ENCODE data around the gene PLD6. TPM values are rescaled to one million over a fixed set of nuclear protein-coding genes. Genes with fewer than 3 reads are reported as not detected.

Gene PLD6
- total and polyA plus RNA-seq, 2 experiments from 2014 or later, result 0.65 to 1.0 TPM

DNA sequence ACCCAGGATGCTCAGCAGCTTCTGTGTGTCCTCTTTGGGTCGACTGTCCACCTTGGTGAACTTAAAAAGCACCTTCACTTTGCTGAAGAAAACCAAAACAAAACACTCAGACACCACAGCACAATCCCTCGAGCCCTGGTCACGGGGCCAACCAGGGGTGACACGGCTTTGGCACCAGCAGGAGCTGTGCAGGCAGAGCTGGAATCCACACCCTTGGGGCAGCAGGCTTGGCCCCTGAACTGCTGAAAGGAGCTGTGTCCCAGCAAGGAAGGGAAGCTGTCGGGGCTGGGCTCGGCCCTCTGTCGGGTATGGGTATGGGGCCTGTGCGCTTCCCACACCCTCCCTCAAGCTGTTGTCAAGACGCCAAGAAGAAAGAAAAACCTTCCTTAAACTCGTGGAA is 7.6 kb upstream of the PLD6 start:
- Histone ChIP-seq H3K27ac (no peak overlapping the region), H2AFZ (no peak overlapping the region), H3K4me2 (ENCODE audit: unreplicated experiment) (no peak overlapping the region), H3F3A (ENCODE audit: insufficient read depth) (no peaks in the 10 kb centered on the region; the same call in 1 of the 2 replicates), H4K20me1 (ENCODE audit: insufficient read depth) (no peaks in the 10 kb centered on the region), H3K36me3 (ENCODE audit: low read depth) (peaks cover 17% of the 10 kb centered on the region), H3K4me1 (ENCODE audit: insufficient read depth) (no peaks in the 10 kb centered on the region), H3K9ac (no peak overlapping the region), H3K9me3 (ENCODE audit: low read depth) (no peaks in the 10 kb centered on the region), H3K27me3 (replicated peaks; ENCODE audit: insufficient read depth) (no peaks in the 10 kb centered on the region), H3K79me2 (ENCODE audit: insufficient read depth) (no peaks in the 10 kb centered on the region), H3K9me2 (ENCODE audit: insufficient read depth) (no peaks in the 10 kb centered on the region), H3K4me3 (no peak overlapping the region)
- WGBS, 2 experiments (ENCODE audit: low coverage in 1 of 2, low lambda C conversion rate in 2 of 2, missing lambda C conversion rate in 2 of 2), result 63 to 68% methylated on average over 10 of the region's 10 CpGs
- no peak for DNase-seq
- in situ Hi-C loops (cut with MboI), result no loop called here
- TF ChIP-seq EZH2 (IDR thresholded peaks at IDR 0.05; ENCODE audit: insufficient read depth, poor library complexity, severe bottlenecking) (no peak), EZH2phosphoT487 (IDR thresholded peaks at IDR 0.05; ENCODE audit: insufficient read depth, low read depth) (no peak)

- Histone ChIP-seq H3K36me3 (ENCODE audit: low read depth) (peaks cover 3% of the 10 kb centered on the region), H3K27ac (no peak overlapping the region), H3K27me3 (replicated peaks; ENCODE audit: insufficient read depth) (no peaks in the 10 kb centered on the region), H3K9me2 (ENCODE audit: insufficient read depth) (no peaks in the 10 kb centered on the region), H2AFZ (no peak overlapping the region), H3K79me2 (ENCODE audit: insufficient read depth) (no peaks in the 10 kb centered on the region), H3K4me1 (ENCODE audit: insufficient read depth) (0 out of 2 replicates have a peak, but pooled peaks cover 12% of the 10 kb centered on the region), H3K4me3 (no peak overlapping the region), H3K9ac (no peak overlapping the region), H3K4me2 (ENCODE audit: unreplicated experiment) (no peak overlapping the region), H3F3A (ENCODE audit: insufficient read depth) (peaks cover 15% of the 10 kb centered on the region), H3K9me3 (ENCODE audit: low read depth) (no peaks in the 10 kb centered on the region), H4K20me1 (ENCODE audit: insufficient read depth) (no peaks in the 10 kb centered on the region)
- TF ChIP-seq EZH2phosphoT487 (IDR thresholded peaks at IDR 0.05; ENCODE audit: insufficient read depth, low read depth), result no peak
- no peak for TF ChIP-seq EZH2 (IDR thresholded peaks at IDR 0.05; ENCODE audit: insufficient read depth, poor library complexity, severe bottlenecking)
- 76 to 81% methylated on average over 8 of the region's 8 CpGs for WGBS, 2 experiments (ENCODE audit: low coverage in 1 of 2, low lambda C conversion rate in 2 of 2, missing lambda C conversion rate in 2 of 2)
- in situ Hi-C loops (cut with MboI), result no loop called here
- DNase-seq, result no peak
Measured at GRCh38 chr17:17207998-17208397, 1.9 kb upstream of the PLD6 start.

GRCh38 chr17:17206913-17207335 is 791 bp upstream of the PLD6 start:
- no peaks in the 10 kb centered on the region for H3K79me2 ChIP-seq (ENCODE audit: insufficient read depth)
- H3F3A ChIP-seq (ENCODE audit: insufficient read depth), result peaks cover 15% of the 10 kb centered on the region
- in situ Hi-C loops (cut with MboI), result no loop called here
- TF ChIP-seq EZH2 (IDR thresholded peaks at IDR 0.05; ENCODE audit: insufficient read depth, poor library complexity, severe bottlenecking) (no peak), EZH2phosphoT487 (IDR thresholded peaks at IDR 0.05; ENCODE audit: insufficient read depth, low read depth) (no peak)
- peak overlapping the region; percentile 84 for H3K9ac ChIP-seq
- no peaks in the 10 kb centered on the region for H3K36me3 ChIP-seq (ENCODE audit: low read depth)
- peak; percentile 52 for DNase-seq
- H3K27me3 ChIP-seq (replicated peaks; ENCODE audit: insufficient read depth), result no peaks in the 10 kb centered on the region
- 0 out of 2 replicates have a peak, but pooled peaks cover 12% of the 10 kb centered on the region for H3K4me1 ChIP-seq (ENCODE audit: insufficient read depth)
- H3K9me3 ChIP-seq (ENCODE audit: low read depth), result no peaks in the 10 kb centered on the region
- H3K4me3 ChIP-seq, result peak overlapping the region; percentile 70; the same call in 1 of the 2 replicates
- no peaks in the 10 kb centered on the region for H3K9me2 ChIP-seq (ENCODE audit: insufficient read depth)
- H3K27ac ChIP-seq, result peak overlapping the region; percentile 44
- peak overlapping the region; percentile 35 for H2AFZ ChIP-seq
- H3K4me2 ChIP-seq (ENCODE audit: unreplicated experiment), result no peak overlapping the region
- no peaks in the 10 kb centered on the region for H4K20me1 ChIP-seq (ENCODE audit: insufficient read depth)
- WGBS, 2 experiments (ENCODE audit: low coverage in 1 of 2, low lambda C conversion rate in 2 of 2, missing lambda C conversion rate in 2 of 2), result 9 to 11% methylated on average over 15 to 16 of the region's 16 CpGs

DNA sequence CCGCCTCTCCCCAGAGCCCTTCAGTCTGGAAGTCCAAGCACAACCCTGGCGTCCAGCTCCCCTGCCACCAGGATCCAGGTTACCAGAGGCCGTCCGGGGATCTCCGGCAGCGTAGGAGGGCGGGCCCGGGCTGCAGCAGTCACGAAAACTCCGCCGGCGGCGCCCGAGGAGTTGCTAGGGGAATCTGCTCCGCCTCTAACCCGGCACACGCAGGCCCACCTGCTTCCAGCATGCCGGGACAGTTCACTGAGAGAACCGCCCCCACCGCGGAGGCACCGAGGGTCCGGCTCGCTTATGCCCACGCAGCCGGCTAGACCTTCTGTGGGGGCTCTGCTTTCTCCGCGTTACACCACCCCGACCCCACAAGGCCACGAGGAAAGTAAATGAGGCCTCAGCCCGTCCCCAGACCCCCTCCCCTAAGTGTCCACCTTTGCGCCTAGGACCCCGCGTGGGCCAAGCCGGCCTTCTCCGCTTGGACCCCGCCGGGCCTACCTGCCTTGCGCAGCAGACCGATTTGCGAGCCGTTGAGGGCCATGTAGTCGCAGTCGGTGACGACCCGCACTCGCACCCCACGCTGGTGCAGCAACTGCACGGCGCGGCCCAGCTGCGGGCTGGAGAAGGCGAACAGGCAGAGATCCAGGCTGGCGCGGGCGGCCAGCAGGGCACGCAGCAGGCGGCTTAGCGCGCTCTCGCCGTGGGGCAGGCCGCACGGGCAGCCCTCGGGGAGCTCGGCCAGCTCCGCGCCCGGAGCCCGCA is 587 bp downstream of the PLD6 start:
- TF ChIP-seq EZH2 (IDR thresholded peaks at IDR 0.05; ENCODE audit: insufficient read depth, poor library complexity, severe bottlenecking) (no peak), EZH2phosphoT487 (IDR thresholded peaks at IDR 0.05; ENCODE audit: insufficient read depth, low read depth) (no peak)
- Histone ChIP-seq H3K27me3 (replicated peaks; ENCODE audit: insufficient read depth) (no peaks in the 10 kb centered on the region), H3F3A (ENCODE audit: insufficient read depth) (peaks cover 15% of the 10 kb centered on the region), H3K4me3 (peak overlapping the region; percentile 70), H3K9ac (peak overlapping the region; percentile 84), H3K36me3 (ENCODE audit: low read depth) (no peaks in the 10 kb centered on the region), H3K9me2 (ENCODE audit: insufficient read depth) (no peaks in the 10 kb centered on the region), H3K27ac (peak overlapping the region; percentile 44), H3K4me2 (ENCODE audit: unreplicated experiment) (peak overlapping the region; percentile 88), H2AFZ (peak overlapping the region; percentile 80), H3K4me1 (ENCODE audit: insufficient read depth) (0 out of 2 replicates have a peak, but pooled peaks cover 12% of the 10 kb centered on the region), H3K9me3 (ENCODE audit: low read depth) (no peaks in the 10 kb centered on the region), H4K20me1 (ENCODE audit: insufficient read depth) (no peaks in the 10 kb centered on the region), H3K79me2 (ENCODE audit: insufficient read depth) (no peaks in the 10 kb centered on the region)
- DNase-seq, result peak; percentile 88
- WGBS, 2 experiments (ENCODE audit: low coverage in 1 of 2, low lambda C conversion rate in 2 of 2, missing lambda C conversion rate in 2 of 2), result 2 to 4% methylated on average over 59 to 68 of the region's 70 CpGs
- in situ Hi-C loops (cut with MboI), result no loop called here
